Fibroblast of pulmonary artery (primary cell): ENCODE results near the gene ZDHHC14.

Experiments
- DNase-seq: peaks from one replicate; pipeline ENCODE4 v3.0.0-alpha.2; 2010; ENCODE audit warnings: low read depth
- H3K4me3 ChIP-seq: replicated peaks from 2 replicates; pipeline ENCODE4 v1.5.1; 2011; ENCODE audit warnings: low read depth, mild to moderate bottlenecking, control low read depth, low read length, moderate library complexity
- CTCF ChIP-seq: IDR thresholded peaks from 2 replicates; pipeline ENCODE4 v1.5.1; 2011; ENCODE audit warnings: mild to moderate bottlenecking, control low read depth, low read length, inconsistent platforms; ENCODE audit errors: missing control alignments

ZDHHC14 gene

GRCh38 chr6:157449610-157450009 is 68.6 kb downstream of the ZDHHC14 start:
- DNase-seq, result peak; percentile 3
- H3K4me3 ChIP-seq, result no peak overlapping the region
- no peak for TF ChIP-seq CTCF

GRCh38 chr6:157450931-157451742 is 70.1 kb downstream of the ZDHHC14 start:
- H3K4me3 ChIP-seq, result no peak overlapping the region
- DNase-seq, result no peak
- no peak for TF ChIP-seq CTCF

- no peak for TF ChIP-seq CTCF
- no peak for DNase-seq
- no peak overlapping the region for H3K4me3 ChIP-seq
Measured at GRCh38 chr6:157452096-157452495, 71.1 kb downstream of the ZDHHC14 start.

GRCh38 chr6:157453131-157453530 is 72.1 kb downstream of the ZDHHC14 start:
- DNase-seq, result no peak
- no peak overlapping the region for H3K4me3 ChIP-seq
- TF ChIP-seq CTCF, result no peak

GRCh38 chr6:157453978-157454377 is 73.0 kb downstream of the ZDHHC14 start:
- TF ChIP-seq CTCF, result no peak
- no peak overlapping the region for H3K4me3 ChIP-seq
- DNase-seq, result no peak

- no peak for TF ChIP-seq CTCF
- no peak overlapping the region for H3K4me3 ChIP-seq
- DNase-seq, result no peak
Measured at GRCh38 chr6:157454762-157455714, 74.0 kb downstream of the ZDHHC14 start.
